H1 (cell line): ENCODE results near the gene PCCA. TPM values are rescaled to one million over a fixed set of nuclear protein-coding genes. Genes with fewer than 3 reads are reported as not detected.

Experiments
- CTCF ChIA-PET: fragments of 300-600 bp; sonication (Branson Sonifier 250); formaldehyde crosslinking; loops from one replicate; lab custom pipeline; 2021; ENCODE audit not compliant: partially characterized antibody; lab: Charles Lee
- POLR2A ChIA-PET: fragments of 300-600 bp; sonication (Branson Sonifier 250); formaldehyde crosslinking; loops from one replicate; lab custom pipeline; 2021; ENCODE audit warnings: inconsistent platforms; ENCODE audit not compliant: partially characterized antibody; lab: Charles Lee
- DNase-seq, 2 experiments: peaks; one replicate each; pipeline versions ENCODE4 v3.0.0 to v3.0.0-alpha.2; 2010 to 2022; ENCODE audit warnings: low spot score in 2 of 2, low read depth in 1 of 2, mixed read lengths in 1 of 2
- FAIRE-seq: peaks from 2 replicates; lab custom pipeline; 2011; peaks lifted over from hg19 to GRCh38; lab: Jason Lieb, UNC
- H2AFZ ChIP-seq: 2 replicates; pipeline ENCODE4 v1.8.1; 2012; ENCODE audit warnings: low read length, inconsistent platforms
- H2AK5ac ChIP-seq: 2 replicates; pipeline ENCODE4 v1.6.1; 2013; ENCODE audit warnings: low read depth, low read length
- H2BK120ac ChIP-seq: replicated peaks from 2 replicates; pipeline ENCODE3; 2013; ENCODE audit warnings: low read depth, low read length, inconsistent platforms
- H2BK12ac ChIP-seq: 2 replicates; pipeline ENCODE4 v1.6.1; 2013; ENCODE audit warnings: low read depth, low read length
- H2BK15ac ChIP-seq: 2 replicates; pipeline ENCODE4 v1.6.1; 2013; ENCODE audit warnings: low read length
- H2BK20ac ChIP-seq: 2 replicates; pipeline ENCODE4 v1.6.1; 2013; ENCODE audit warnings: low read length
- H2BK5ac ChIP-seq: 2 replicates; pipeline ENCODE4 v1.6.1; 2013; ENCODE audit warnings: low read depth, low read length
- H3K14ac ChIP-seq: 2 replicates; pipeline ENCODE4 v1.6.1; 2013; ENCODE audit warnings: inconsistent platforms; ENCODE audit not compliant: insufficient read length
- H3K18ac ChIP-seq: 2 replicates; pipeline ENCODE4 v1.6.1; 2013; ENCODE audit warnings: low read length; ENCODE audit errors: extremely low read depth
- H3K23ac ChIP-seq: 2 replicates; pipeline ENCODE4 v1.6.1; 2013; ENCODE audit warnings: inconsistent platforms; ENCODE audit not compliant: insufficient read length
- H3K23me2 ChIP-seq: 2 replicates; pipeline ENCODE4 v1.6.1; 2013; ENCODE audit warnings: low read depth, low read length
- H3K27ac ChIP-seq: 2 replicates; pipeline ENCODE4 v1.6.1; 2011; ENCODE audit warnings: low read depth, low read length, inconsistent platforms
- H3K27me3 ChIP-seq, 4 experiments: replicated peaks in 1 of 4; 1 replicate in 1 of 4; 2 replicates in 3 of 4; pipeline versions ENCODE4 v1.6.1 to v1.8.1; 2011 to 2013; ENCODE audit warnings: low read length in 3 of 4, mild to moderate bottlenecking in 3 of 4, inconsistent platforms in 2 of 4, mixed read lengths in 2 of 4, moderate library complexity in 1 of 4; ENCODE audit not compliant: control insufficient read depth in 3 of 4, insufficient read depth in 3 of 4; ENCODE audit errors: extremely low read depth in 1 of 4
- H3K36me3 ChIP-seq, 4 experiments: 2 replicates each; pipeline versions ENCODE4 v1.6.1 to v1.8.1; 2011 to 2013; ENCODE audit warnings: mild to moderate bottlenecking in 4 of 4, low read length in 3 of 4, moderate library complexity in 2 of 4, control low read depth in 1 of 4, inconsistent platforms in 1 of 4; ENCODE audit not compliant: insufficient read depth in 4 of 4, control insufficient read depth in 2 of 4
- H3K4ac ChIP-seq: replicated peaks from 2 replicates; pipeline ENCODE3; 2013; ENCODE audit warnings: low read length, low read depth, mixed read lengths, inconsistent platforms; ENCODE audit not compliant: insufficient read length
- H3K4me1 ChIP-seq, 4 experiments: replicated peaks in 1 of 4; 1 replicate in 1 of 4; 2 replicates in 3 of 4; pipeline versions ENCODE4 v1.6.1 to v1.8.1; 2011 to 2013; ENCODE audit warnings: low read length in 3 of 4, inconsistent platforms in 2 of 4, mixed read lengths in 1 of 4; ENCODE audit not compliant: insufficient read depth in 4 of 4, control insufficient read depth in 3 of 4
- H3K4me2 ChIP-seq, 2 experiments: 2 replicates each; pipeline versions ENCODE4 v1.6.1 to v1.8.1; 2011 to 2013; ENCODE audit warnings: low read depth in 2 of 2, low read length in 2 of 2, control low read depth in 1 of 2, inconsistent platforms in 1 of 2, mild to moderate bottlenecking in 1 of 2; ENCODE audit not compliant: insufficient read depth in 1 of 2
- H3K4me3 ChIP-seq, 4 experiments: fragments of 200-600, 300-600 bp in 1 of 4; sonication (generic), shearing (Covaris generic), sonication (Bioruptor Twin) in 1 of 4; 2 replicates each; pipeline versions ENCODE4 v1.5.1 to v1.8.1; 2011 to 2016; ENCODE audit warnings: low read length in 4 of 4, low read depth in 3 of 4, control low read depth in 2 of 4, inconsistent platforms in 2 of 4, mild to moderate bottlenecking in 2 of 4, mixed read lengths in 1 of 4, moderate library complexity in 1 of 4; ENCODE audit not compliant: insufficient read depth in 2 of 4; ENCODE audit errors: extremely low read depth in 1 of 4
- H3K56ac ChIP-seq: replicated peaks from 2 replicates; pipeline ENCODE3; 2013; ENCODE audit warnings: low read depth, mild to moderate bottlenecking, mixed read lengths, low read length, inconsistent platforms; ENCODE audit not compliant: insufficient read length
- H3K79me1 ChIP-seq: 2 replicates; pipeline ENCODE4 v1.6.1; 2013; ENCODE audit warnings: low read depth, low read length, control low read depth
- H3K79me2 ChIP-seq, 2 experiments: 2 replicates each; pipeline versions ENCODE4 v1.6.1 to v1.8.1; 2012 to 2013; ENCODE audit warnings: low read length in 2 of 2, mild to moderate bottlenecking in 2 of 2, inconsistent platforms in 1 of 2; ENCODE audit not compliant: insufficient read depth in 2 of 2, control insufficient read depth in 1 of 2
- H3K9ac ChIP-seq, 4 experiments: replicated peaks in 1 of 4; 1 replicate in 1 of 4; 2 replicates in 3 of 4; pipeline versions ENCODE4 v1.6.1 to v1.8.1; 2011 to 2013; ENCODE audit warnings: low read depth in 3 of 4, low read length in 3 of 4, control low read depth in 2 of 4, mild to moderate bottlenecking in 2 of 4, moderate library complexity in 2 of 4, inconsistent platforms in 1 of 4; ENCODE audit errors: extremely low read depth in 1 of 4
- H3K9me3 ChIP-seq, 2 experiments: 2 replicates each; pipeline versions ENCODE4 v1.6.1 to v1.8.1; 2012 to 2013; ENCODE audit warnings: mild to moderate bottlenecking in 2 of 2, moderate library complexity in 2 of 2, control low read depth in 1 of 2, inconsistent platforms in 1 of 2, low read depth in 1 of 2, low read length in 1 of 2, mixed read lengths in 1 of 2; ENCODE audit not compliant: insufficient read depth in 2 of 2
- H4K20me1 ChIP-seq, 2 experiments: replicated peaks in 1 of 2; 2 replicates each; pipeline versions ENCODE3 to v1.8.1; 2011 to 2013; ENCODE audit warnings: inconsistent platforms in 2 of 2, low read length in 2 of 2, mild to moderate bottlenecking in 1 of 2; ENCODE audit not compliant: insufficient read depth in 2 of 2, control insufficient read depth in 1 of 2
- H4K5ac ChIP-seq: 2 replicates; pipeline ENCODE4 v1.6.1; 2013; ENCODE audit warnings: low read length, low read depth, mixed read lengths, inconsistent platforms; ENCODE audit not compliant: insufficient read length
- H4K8ac ChIP-seq: 2 replicates; pipeline ENCODE4 v1.8.0; 2013; ENCODE audit warnings: mild to moderate bottlenecking, moderate library complexity, low read length, inconsistent platforms; ENCODE audit not compliant: insufficient read depth; ENCODE audit errors: extremely low read depth
- H4K91ac ChIP-seq: replicated peaks from 2 replicates; pipeline ENCODE3; 2013; ENCODE audit warnings: low read length, mixed read lengths, inconsistent platforms; ENCODE audit not compliant: insufficient read length
- CHD2 ChIP-seq: IDR thresholded peaks from 2 replicates; pipeline ENCODE4 v1.6.1; 2012; ENCODE audit warnings: low read length, improper control_type of control experiment
- CTBP2 ChIP-seq: IDR thresholded peaks from 2 replicates; pipeline ENCODE4 v1.7.0; 2011; ENCODE audit warnings: borderline replicate concordance, mild to moderate bottlenecking, moderate library complexity, mixed read lengths, low read length; ENCODE audit not compliant: insufficient read depth, insufficient read length
- KDM4A ChIP-seq: IDR thresholded peaks from one replicate; pipeline ENCODE4 v1.7.1; 2012; ENCODE audit warnings: low read depth, mild to moderate bottlenecking, moderate library complexity, low read length, inconsistent platforms; ENCODE audit not compliant: severe bottlenecking
- SP4 ChIP-seq: IDR thresholded peaks from 2 replicates; pipeline ENCODE4 v1.6.1; 2012; ENCODE audit warnings: low read length, inconsistent platforms
- USF2 ChIP-seq: IDR thresholded peaks from 2 replicates; pipeline ENCODE4 v1.6.1; 2011; ENCODE audit warnings: low read length, improper control_type of control experiment
- WGBS, 2 experiments: shearing (Covaris generic) in 1 of 2; methylation state at CpG; one replicate each; pipeline versions ENCODE4 v1.1.6 to v1.1.7; 2013 to 2015; ENCODE audit warnings: low lambda C conversion rate in 2 of 2, mixed read lengths in 2 of 2, inconsistent platforms in 1 of 2, low coverage in 1 of 2, missing lambda C conversion rate in 1 of 2; ENCODE audit not compliant: insufficient replicate concordance in 2 of 2, insufficient coverage in 1 of 2, insufficient read length in 1 of 2; ENCODE audit errors: extremely low coverage in 1 of 2, missing lambda C conversion rate in 1 of 2; 5-methylcytosine and 5-hydroxymethylcytosine counted together
- polyA plus RNA-seq, 7 experiments: library from polyadenylated mRNA; depleted of rRNA in 3 of 7; stranded (reverse) in 5 of 7; unstranded in 2 of 7; fragments of >200 nt in 5 of 7; fragments of 200-250 nt in 2 of 7; gene quantifications; 1 replicate in 5 of 7; 2 replicates in 1 of 7; 4 replicates in 1 of 7; pipeline versions ENCODE4 v1.2.1 to v1.2.3, GENCODE V29; 2011 to 2013; ENCODE audit warnings: missing spikeins in 2 of 7, mixed read lengths in 2 of 7
- total RNA-seq: library from RNA; stranded (reverse); fragmentation: NEBNext Ultra II Directional; extraction: Animal tissue kit (Norgen Biotek cat#: 25700); gene quantifications from 2 replicates; pipeline ENCODE4 v1.2.1, GENCODE V29; 2021

Gene PCCA
- total and polyA plus RNA-seq, 2 of the 8 experiments (the other 6 are each of a cell fraction or from before 2014, with no cell fraction given) = 18.4 to 49.8 TPM

GRCh38 chr13:100397627-100398026 is 308.7 kb downstream of the PCCA start:
- Histone ChIP-seq H3K36me3 (no peaks in the 10 kb centered on the region; a peak in 1 of 8 replicates), H3K4ac (no peak overlapping the region), H2AK5ac (no peak overlapping the region), H3K79me2 (no peaks in the 10 kb centered on the region), H3K23ac (no peak overlapping the region), H2BK5ac (no peak overlapping the region), H3K18ac (no peak overlapping the region), H3K79me1 (no peaks in the 10 kb centered on the region), H3K27ac (no peak overlapping the region), H3K4me3 (no peak overlapping the region), H3K4me1 (peaks cover 0 to 3% (median 0%) of the 10 kb centered on the region in 4 experiments; a peak in 2 of 7 replicates), H3K4me2 (no peak overlapping the region), H3K23me2 (no peaks in the 10 kb centered on the region), H3K56ac (no peak overlapping the region), H2BK15ac (no peak overlapping the region), H4K8ac (no peak overlapping the region), H2BK12ac (no peak overlapping the region), H2BK20ac (no peak overlapping the region), H3K27me3 (no peaks in the 10 kb centered on the region), H2AFZ (no peak overlapping the region), H4K91ac (no peak overlapping the region), H4K5ac (no peak overlapping the region), H2BK120ac (no peak overlapping the region), H3K9me3 (no peaks in the 10 kb centered on the region), H3K14ac (no peak overlapping the region), H3K9ac (no peak overlapping the region), H4K20me1 (no peaks in the 10 kb centered on the region)
- no peak for DNase-seq
- ChIA-PET POLR2A (interaction anchor here (0.6 kb wide), 1 partner anchor 499 kb away, joined by 4 read pairs; no protein-coding TSS in a partner anchor), CTCF (interaction anchor here (0.6 to 3.0 kb wide), 8 partner anchors 11 to 462 kb away, joined by 3 to 19 read pairs (median 3); no protein-coding TSS in a partner anchor)
- FAIRE-seq = no peak
- no peak for TF ChIP-seq CTBP2
- TF ChIP-seq USF2 = no peak
- TF ChIP-seq CHD2 = no peak
- no peak for TF ChIP-seq SP4
- no peak for TF ChIP-seq KDM4A
- WGBS, 2 experiments = 92% methylated on average over 4 of the region's 4 CpGs; no CpG with 5 or more reads in 1 of the 2 experiments
